ENCODE results near the gene DENND6A. TPM values are rescaled to one million over a fixed set of nuclear protein-coding genes. Genes with fewer than 3 reads are reported as not detected.
A peak's percentile ranks its signal among the peaks of the same experiment; 100 is the strongest.
"Not testable (repeated sequence)": the region's sequence is repeated elsewhere in the genome, so short reads cannot be mapped to it uniquely, and the experiment has no call there.

Gene DENND6A
- total RNA-seq, 4 donors from 2014 or later = 9.4 to 29.7 (median 18.9) TPM

- 91 to 100% methylated on average over 2 of the region's 2 CpGs for WGBS, 2 donors (ENCODE audit: low coverage in 1 of 2)
- Histone ChIP-seq H3K4me3 (no peak overlapping the region), H3K36me3 (no peaks in the 10 kb centered on the region), H3K27me3 (no peaks in the 10 kb centered on the region), H3K27ac (no peak overlapping the region), H3K9me3 (no peaks in the 10 kb centered on the region), H3K4me1 (no peaks in the 10 kb centered on the region)
- TF ChIP-seq CTCF (IDR thresholded peaks at IDR 0.05) = no peak
- no peak for TF ChIP-seq EP300 (IDR thresholded peaks at IDR 0.05; ENCODE audit: low read depth)
- no peak for TF ChIP-seq POLR2AphosphoS5 (IDR thresholded peaks at IDR 0.05)
- TF ChIP-seq POLR2A (IDR thresholded peaks at IDR 0.05) = no peak
- intact Hi-C loops (cut with DNase I; ENCODE audit: low total_unique reads) (no loop called here), in situ Hi-C loops (cut with MboI; ENCODE audit: low pct_ligation_motif_present in 1 of 4, low pct_unique_long_range_greater_than_20kb in 1 of 4, low sequenced_read_pairs in 3 of 4) (loop anchor here in 1 of 4 donors (10.0 kb wide), 1 partner anchor 55 kb away; the partner anchor contains the start of gene SLMAP)
- no peak for DNase-seq
Measured at GRCh38 chr3:57699591-57699990, 6.7 kb upstream of the DENND6A start.

- H3K4me1 ChIP-seq = peaks cover 0 to 5% (median 2%) of the 10 kb centered on the region in 4 donors
- H3K9me3 ChIP-seq = no peaks in the 10 kb centered on the region
- no peaks in the 10 kb centered on the region for H3K27me3 ChIP-seq
- H3K27ac ChIP-seq = no peak overlapping the region
- intact Hi-C loops (cut with DNase I; ENCODE audit: low total_unique reads) = no loop called here
- WGBS, 2 donors (ENCODE audit: low coverage in 1 of 2) = 40 to 65% methylated on average over 1 to 3 of the region's 3 CpGs
- in situ Hi-C loops (cut with MboI; ENCODE audit: low pct_ligation_motif_present in 1 of 4, low pct_unique_long_range_greater_than_20kb in 1 of 4, low sequenced_read_pairs in 3 of 4) = loop anchor here in 1 of 4 donors (10.0 kb wide), 1 partner anchor 58 kb away; the partner anchor contains the start of gene SLMAP
- no peaks in the 10 kb centered on the region for H3K36me3 ChIP-seq
- DNase-seq = no peak
- TF ChIP-seq CTCF (IDR thresholded peaks at IDR 0.05) = no peak
- no peak overlapping the region for H3K4me3 ChIP-seq
Measured at GRCh38 chr3:57696801-57697321, 4.0 kb upstream of the DENND6A start.

GRCh38 chr3:57694146-57694545 is 1.3 kb upstream of the DENND6A start:
- Histone ChIP-seq H3K27me3 (no peaks in the 10 kb centered on the region), H3K27ac (no peak overlapping the region), H3K9me3 (no peaks in the 10 kb centered on the region), H3K4me1 (peaks cover 9 to 30% (median 19%) of the 10 kb centered on the region in 4 donors), H3K4me3 (no peak overlapping the region), H3K36me3 (no peaks in the 10 kb centered on the region)
- no peak for DNase-seq
- TF ChIP-seq CTCF (IDR thresholded peaks at IDR 0.05) (no peak), EP300 (IDR thresholded peaks at IDR 0.05; ENCODE audit: low read depth) (no peak)
- in situ Hi-C loops (cut with MboI; ENCODE audit: low pct_ligation_motif_present in 1 of 4, low pct_unique_long_range_greater_than_20kb in 1 of 4, low sequenced_read_pairs in 3 of 4) = loop anchor here in 1 of 4 donors (10.0 kb wide), 1 partner anchor 61 kb away; the partner anchor contains the start of gene SLMAP
- intact Hi-C loops (cut with DNase I; ENCODE audit: low total_unique reads) = no loop called here
- WGBS, 2 donors (ENCODE audit: low coverage in 1 of 2) = 86 to 87% methylated on average over 8 to 13 of the region's 13 CpGs

- H3K36me3 ChIP-seq; H3K27me3 ChIP-seq; intact Hi-C loops (cut with DNase I; ENCODE audit: low total_unique reads); DNase-seq; H3K9me3 ChIP-seq: not testable (repeated sequence)
- in situ Hi-C loops (cut with MboI; ENCODE audit: low pct_ligation_motif_present in 1 of 4, low pct_unique_long_range_greater_than_20kb in 1 of 4, low sequenced_read_pairs in 3 of 4) = loop anchor here in 1 of 4 donors (10.0 kb wide), 1 partner anchor 63 kb away; the partner anchor contains the start of gene SLMAP
- Histone ChIP-seq H3K27ac (peak overlapping the region; percentile 98 to 100 (median 100)), H3K4me3 (peak overlapping the region; percentile 70 to 100 (median 90)), H3K4me1 (peaks cover 13 to 51% (median 21%) of the 10 kb centered on the region in 4 donors)
- WGBS, 2 donors (ENCODE audit: low coverage in 1 of 2) = 0 to 2% methylated on average over 8 to 9 of the region's 9 CpGs
Measured at GRCh38 chr3:57692133-57692395, 813 bp downstream of the DENND6A start.
